D721Med (cell line): ENCODE data around the gene TTC28.
"Not testable (repeated sequence)": the region's sequence is repeated elsewhere in the genome, so short reads cannot be mapped to it uniquely, and the experiment has no call there.

Source experiments
- DNase-seq: peaks from one replicate; pipeline ENCODE4 v3.0.0; 2011; ENCODE audit warnings: low spot score; ENCODE audit not compliant: insufficient read length
- FAIRE-seq: peaks from 2 replicates; lab custom pipeline; 2011; peaks lifted over from hg19 to GRCh38; lab: Jason Lieb, UNC
- CTCF ChIP-seq: IDR thresholded peaks from 2 replicates; pipeline ENCODE4 v1.5.1; 2012; ENCODE audit warnings: mild to moderate bottlenecking, control low read depth; ENCODE audit not compliant: insufficient read depth; ENCODE audit errors: missing control alignments

TTC28 gene

GRCh38 chr22:28481725-28482124, 197.9 kb downstream of the TTC28 start:
- no peak for DNase-seq
- FAIRE-seq: no peak
- no peak for TF ChIP-seq CTCF

- DNase-seq: no peak
- no peak for TF ChIP-seq CTCF
- no peak for FAIRE-seq
These were observed 199.5 kb downstream of the TTC28 start for GRCh38 chr22:28480000-28480715.

GRCh38 chr22:28478564-28478963, 201.1 kb downstream of the TTC28 start:
- DNase-seq (no peak), FAIRE-seq (no peak)
- TF ChIP-seq CTCF: no peak

- TF ChIP-seq CTCF: no peak
- FAIRE-seq (no peak), DNase-seq (no peak)
These were observed 202.1 kb downstream of the TTC28 start for GRCh38 chr22:28477556-28477955.

- DNase-seq (no peak), FAIRE-seq (no peak)
- TF ChIP-seq CTCF: no peak
These were observed 205.3 kb downstream of the TTC28 start for GRCh38 chr22:28474330-28474729.

GRCh38 chr22:28473258-28473657, 206.4 kb downstream of the TTC28 start:
- TF ChIP-seq CTCF: no peak
- no peak for FAIRE-seq
- no peak for DNase-seq

GRCh38 chr22:28467055-28467454, 212.6 kb downstream of the TTC28 start:
- FAIRE-seq, DNase-seq: not testable (repeated sequence)

- DNase-seq (no peak), FAIRE-seq (no peak)
- TF ChIP-seq CTCF: no peak
These were observed 213.2 kb downstream of the TTC28 start for GRCh38 chr22:28466399-28466798.
